Measurements from ENCODE around the gene NTPCR.

NTPCR gene

DNA sequence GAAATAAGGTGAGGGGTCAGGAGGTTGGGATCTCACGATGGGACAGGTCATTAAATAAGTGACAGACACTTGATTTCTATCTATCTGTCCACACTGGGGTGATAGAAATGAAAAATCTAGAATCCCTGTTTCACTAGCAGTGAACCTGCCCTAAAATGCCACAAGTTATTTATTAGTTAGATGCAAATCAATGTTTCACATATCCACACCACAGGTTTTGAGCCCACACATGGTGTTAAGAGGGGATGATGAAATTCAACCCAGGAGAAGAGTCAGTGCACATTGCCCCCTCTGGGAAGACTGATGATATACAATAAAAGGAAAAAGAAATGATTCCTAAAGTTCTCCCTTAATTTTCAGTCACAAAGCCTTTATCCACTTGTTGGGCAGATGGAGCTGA lies 10.1 kb upstream of the NTPCR start:
- no peaks in the 10 kb centered on the region for H3K27me3 ChIP-seq (ENCODE audit: insufficient read depth, low read depth, severe bottlenecking)
- TF ChIP-seq CTCF (IDR thresholded peaks at IDR 0.05; ENCODE audit: low read depth, low read length): no peak
- no peak overlapping the region for H3K4me3 ChIP-seq (ENCODE audit: low read depth, low read length)
- no peaks in the 10 kb centered on the region for H3K36me3 ChIP-seq
- H3K27ac ChIP-seq: no peak overlapping the region
- no peak for DNase-seq
- H3K9me3 ChIP-seq (ENCODE audit: severe bottlenecking): peaks cover 3% of the 10 kb centered on the region

- H3K27ac ChIP-seq: no peak overlapping the region
- H3K36me3 ChIP-seq: no peaks in the 10 kb centered on the region
- no peak for TF ChIP-seq CTCF (IDR thresholded peaks at IDR 0.05; ENCODE audit: low read depth, low read length)
- H3K27me3 ChIP-seq (ENCODE audit: insufficient read depth, low read depth, severe bottlenecking): no peaks in the 10 kb centered on the region
- no peak for DNase-seq
- peaks cover 3% of the 10 kb centered on the region for H3K9me3 ChIP-seq (ENCODE audit: severe bottlenecking)
- no peak overlapping the region for H3K4me3 ChIP-seq (ENCODE audit: low read depth, low read length)
Measured at GRCh38 chr1:232942413-232943294, 7.8 kb upstream of the NTPCR start.

DNA sequence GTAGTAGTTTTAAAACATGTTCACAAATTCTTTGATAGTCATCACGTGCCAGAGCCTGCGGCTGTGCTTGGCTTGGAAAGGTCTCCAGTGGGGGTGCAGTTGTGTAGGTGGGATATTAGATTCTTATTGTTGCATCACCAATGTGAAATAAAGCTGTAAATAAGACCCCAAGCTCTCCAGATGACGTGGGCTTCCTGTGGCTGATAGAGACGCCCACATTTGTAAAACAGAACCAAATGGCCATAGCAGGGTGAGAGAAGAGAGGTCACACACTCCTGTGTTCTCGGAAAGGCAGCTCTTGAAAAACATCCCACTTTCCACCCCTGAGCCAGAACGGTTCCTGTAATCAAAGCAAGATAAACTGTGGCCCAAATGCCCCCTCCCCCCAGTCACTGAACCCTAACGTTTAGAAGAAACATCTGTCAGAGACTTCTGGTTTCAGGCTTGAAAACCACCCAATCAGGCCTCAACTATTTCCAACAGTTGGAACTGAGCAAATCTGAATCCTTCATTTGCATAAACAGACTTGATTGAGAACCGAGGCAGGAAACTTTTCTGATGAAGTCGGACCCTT lies 6.6 kb upstream of the NTPCR start:
- DNase-seq: no peak
- no peak overlapping the region for H3K4me3 ChIP-seq (ENCODE audit: low read depth, low read length)

GRCh38 chr1:232944347-232944746 lies 6.1 kb upstream of the NTPCR start:
- no peaks in the 10 kb centered on the region for H3K36me3 ChIP-seq
- DNase-seq: no peak
- no peak for TF ChIP-seq CTCF (IDR thresholded peaks at IDR 0.05; ENCODE audit: low read depth, low read length)
- H3K27me3 ChIP-seq (ENCODE audit: insufficient read depth, low read depth, severe bottlenecking): no peaks in the 10 kb centered on the region
- H3K27ac ChIP-seq: no peak overlapping the region
- no peak overlapping the region for H3K4me3 ChIP-seq (ENCODE audit: low read depth, low read length)
- peaks cover 3% of the 10 kb centered on the region for H3K9me3 ChIP-seq (ENCODE audit: severe bottlenecking)

More for the DNA sequence above, 6.6 kb upstream of the NTPCR start:
- TF ChIP-seq CTCF (IDR thresholded peaks at IDR 0.05; ENCODE audit: low read depth, low read length): no peak
- no peaks in the 10 kb centered on the region for H3K36me3 ChIP-seq
- H3K27me3 ChIP-seq (ENCODE audit: insufficient read depth, low read depth, severe bottlenecking): no peaks in the 10 kb centered on the region
- H3K27ac ChIP-seq: no peak overlapping the region
- H3K9me3 ChIP-seq (ENCODE audit: severe bottlenecking): peaks cover 3% of the 10 kb centered on the region

GRCh38 chr1:232949636-232950196 lies 695 bp upstream of the NTPCR start:
- H3K27ac ChIP-seq: peak overlapping the region; percentile 77
- no peak for DNase-seq
- no peak for TF ChIP-seq CTCF (IDR thresholded peaks at IDR 0.05; ENCODE audit: low read depth, low read length)

More at GRCh38 chr1:232949636-232950196, 695 bp upstream of the NTPCR start:
- H3K9me3 ChIP-seq (ENCODE audit: severe bottlenecking): peaks cover 1% of the 10 kb centered on the region
- 0 out of 2 replicates have a peak, but pooled peaks cover 4% of the 10 kb centered on the region for H3K36me3 ChIP-seq
- H3K4me3 ChIP-seq (ENCODE audit: low read depth, low read length): peak overlapping the region; percentile 79
- H3K27me3 ChIP-seq (ENCODE audit: insufficient read depth, low read depth, severe bottlenecking): no peaks in the 10 kb centered on the region

All from WERI-Rb-1 (cell line).